ENCODE measurements around the gene LYPD6B. TPM values are rescaled to one million over a fixed set of nuclear protein-coding genes. Genes with fewer than 3 reads are reported as not detected.

Gene LYPD6B
- total RNA-seq, 1 experiment from 2014 or later, result not detected

DNA sequence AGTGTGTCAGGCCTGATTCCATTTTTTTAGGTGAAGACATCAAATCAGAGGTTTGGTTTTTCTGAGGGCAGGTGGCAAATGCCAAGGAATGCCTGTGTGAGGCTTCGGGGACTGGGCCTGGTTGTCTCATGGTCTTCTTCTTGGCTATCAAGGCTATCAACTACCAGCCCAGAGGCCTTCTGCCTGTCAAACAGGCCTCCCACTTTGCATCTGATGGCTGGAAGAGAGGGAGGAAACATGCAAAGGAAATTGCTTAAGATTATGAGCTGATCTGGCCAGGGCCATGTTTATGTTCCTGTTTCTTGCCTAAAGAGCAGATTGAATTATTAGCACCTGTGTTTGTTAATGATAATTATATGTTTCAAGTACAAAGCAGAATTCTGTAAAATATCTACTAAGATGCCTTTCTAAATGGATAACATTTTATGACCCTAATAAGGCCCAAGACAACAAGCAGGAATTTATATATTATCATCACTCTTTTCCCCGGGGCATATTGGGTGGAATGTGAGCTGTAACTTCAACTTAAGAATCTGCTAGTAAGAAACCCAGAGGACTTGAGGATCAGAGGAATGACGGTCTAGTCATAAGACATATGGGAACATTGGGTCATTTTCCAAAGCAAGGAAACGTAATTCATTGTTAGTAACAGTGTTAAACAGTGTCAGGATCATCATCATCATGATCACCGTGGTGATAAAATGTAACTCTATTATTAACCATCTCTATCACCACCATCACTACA, 123.2 kb downstream of the LYPD6B start:
- no peak overlapping the region for H3K27ac ChIP-seq (ENCODE audit: low read depth, low read length, poor library complexity, severe bottlenecking)
- BruUV-seq (replicated peaks), result no TSS peak
- POLR2A ChIA-PET (ENCODE audit: low non-redundant PET), result no interaction called here
- CTCF ChIA-PET, result no interaction called here
- DNase-seq (ENCODE audit: low spot score), result no peak
- H3K36me3 ChIP-seq (ENCODE audit: insufficient read depth, low read length, poor library complexity, severe bottlenecking), result no peaks in the 10 kb centered on the region
- H3K4me3 ChIP-seq (ENCODE audit: low read depth, low read length, poor library complexity, severe bottlenecking), result no peak overlapping the region
- no peaks in the 10 kb centered on the region for H3K4me1 ChIP-seq (ENCODE audit: insufficient read depth, low read length, poor library complexity, severe bottlenecking)
- intact Hi-C loops (cut with micrococcal nuclease; ENCODE audit: unreplicated experiment), result no loop called here
- TF ChIP-seq, protein P1, sequence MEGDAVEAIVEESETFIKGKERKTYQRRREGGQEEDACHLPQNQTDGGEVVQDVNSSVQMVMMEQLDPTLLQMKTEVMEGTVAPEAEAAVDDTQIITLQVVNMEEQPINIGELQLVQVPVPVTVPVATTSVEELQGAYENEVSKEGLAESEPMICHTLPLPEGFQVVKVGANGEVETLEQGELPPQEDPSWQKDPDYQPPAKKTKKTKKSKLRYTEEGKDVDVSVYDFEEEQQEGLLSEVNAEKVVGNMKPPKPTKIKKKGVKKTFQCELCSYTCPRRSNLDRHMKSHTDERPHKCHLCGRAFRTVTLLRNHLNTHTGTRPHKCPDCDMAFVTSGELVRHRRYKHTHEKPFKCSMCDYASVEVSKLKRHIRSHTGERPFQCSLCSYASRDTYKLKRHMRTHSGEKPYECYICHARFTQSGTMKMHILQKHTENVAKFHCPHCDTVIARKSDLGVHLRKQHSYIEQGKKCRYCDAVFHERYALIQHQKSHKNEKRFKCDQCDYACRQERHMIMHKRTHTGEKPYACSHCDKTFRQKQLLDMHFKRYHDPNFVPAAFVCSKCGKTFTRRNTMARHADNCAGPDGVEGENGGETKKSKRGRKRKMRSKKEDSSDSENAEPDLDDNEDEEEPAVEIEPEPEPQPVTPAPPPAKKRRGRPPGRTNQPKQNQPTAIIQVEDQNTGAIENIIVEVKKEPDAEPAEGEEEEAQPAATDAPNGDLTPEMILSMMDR (conservative IDR thresholded peaks at IDR 0.05; ENCODE audit: low read depth, low read length), result no peak
- TF ChIP-seq EZH2 (IDR thresholded peaks at IDR 0.05; ENCODE audit: borderline replicate concordance, low read depth, low read length, poor library complexity, severe bottlenecking), result no peak
- H3K9me3 ChIP-seq (ENCODE audit: low read depth, low read length, poor library complexity, severe bottlenecking), result no peaks in the 10 kb centered on the region
- no peaks in the 10 kb centered on the region for H3K27me3 ChIP-seq (replicated peaks; ENCODE audit: insufficient read depth, low read depth, low read length, poor library complexity)

DNA sequence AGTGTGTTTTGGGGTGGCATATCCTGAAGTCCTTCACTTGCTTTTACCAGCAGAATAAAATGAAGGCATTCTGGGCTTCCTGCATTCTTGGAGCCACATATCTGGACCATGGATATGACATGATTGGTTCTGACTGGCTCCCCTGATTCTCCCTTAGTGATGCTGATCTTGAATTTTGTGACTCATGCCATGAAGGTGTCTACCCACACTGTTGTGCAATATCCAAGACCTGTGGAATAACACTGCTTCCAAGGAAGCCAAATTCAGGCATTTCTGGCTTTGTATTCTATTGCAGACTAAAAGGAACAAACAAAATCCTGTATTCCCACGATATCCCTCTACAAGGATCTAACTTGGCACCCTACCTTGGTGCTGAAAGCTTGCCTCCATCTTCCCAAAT, 125.8 kb downstream of the LYPD6B start:
- ChIA-PET CTCF (no interaction called here), POLR2A (ENCODE audit: low non-redundant PET) (no interaction called here)
- TF ChIP-seq, protein P1 (conservative IDR thresholded peaks at IDR 0.05; ENCODE audit: low read depth, low read length), result no peak
- no peak for TF ChIP-seq EZH2 (IDR thresholded peaks at IDR 0.05; ENCODE audit: borderline replicate concordance, low read depth, low read length, poor library complexity, severe bottlenecking)
- H3K4me3 ChIP-seq (ENCODE audit: low read depth, low read length, poor library complexity, severe bottlenecking), result no peak overlapping the region
- no peaks in the 10 kb centered on the region for H3K27me3 ChIP-seq (replicated peaks; ENCODE audit: insufficient read depth, low read depth, low read length, poor library complexity)
- intact Hi-C loops (cut with micrococcal nuclease; ENCODE audit: unreplicated experiment), result no loop called here
- BruUV-seq (replicated peaks), result no TSS peak
- H3K4me1 ChIP-seq (ENCODE audit: insufficient read depth, low read length, poor library complexity, severe bottlenecking), result no peaks in the 10 kb centered on the region
- H3K27ac ChIP-seq (ENCODE audit: low read depth, low read length, poor library complexity, severe bottlenecking), result no peak overlapping the region
- no peaks in the 10 kb centered on the region for H3K9me3 ChIP-seq (ENCODE audit: low read depth, low read length, poor library complexity, severe bottlenecking)
- no peak for DNase-seq (ENCODE audit: low spot score)
- H3K36me3 ChIP-seq (ENCODE audit: insufficient read depth, low read length, poor library complexity, severe bottlenecking), result no peaks in the 10 kb centered on the region

DNA sequence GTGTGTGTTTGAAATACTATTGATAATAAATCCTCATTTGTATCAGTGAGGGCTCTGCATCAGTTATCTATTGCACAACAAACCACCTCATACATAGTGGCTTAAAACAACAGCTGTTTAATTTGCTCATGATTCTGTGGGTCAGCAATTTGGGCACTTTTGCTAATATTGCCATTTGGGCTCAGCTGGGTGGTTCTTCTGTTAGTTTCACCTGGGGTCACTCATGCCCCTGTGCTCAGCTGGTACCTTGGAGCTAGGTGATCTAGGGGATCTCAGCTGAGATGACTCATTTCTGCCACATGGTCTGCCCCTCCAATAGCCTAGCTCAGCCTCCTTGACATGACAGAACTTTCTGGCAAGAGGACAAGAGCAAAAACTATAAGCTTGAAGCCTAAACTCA, 126.3 kb downstream of the LYPD6B start:
- no peak for DNase-seq (ENCODE audit: low spot score)
- no peaks in the 10 kb centered on the region for H3K27me3 ChIP-seq (replicated peaks; ENCODE audit: insufficient read depth, low read depth, low read length, poor library complexity)
- H3K36me3 ChIP-seq (ENCODE audit: insufficient read depth, low read length, poor library complexity, severe bottlenecking), result no peaks in the 10 kb centered on the region
- intact Hi-C loops (cut with micrococcal nuclease; ENCODE audit: unreplicated experiment), result no loop called here
- ChIA-PET POLR2A (ENCODE audit: low non-redundant PET) (no interaction called here), CTCF (no interaction called here)
- TF ChIP-seq, protein P1 (conservative IDR thresholded peaks at IDR 0.05; ENCODE audit: low read depth, low read length), result no peak
- H3K9me3 ChIP-seq (ENCODE audit: low read depth, low read length, poor library complexity, severe bottlenecking), result no peaks in the 10 kb centered on the region
- no peaks in the 10 kb centered on the region for H3K4me1 ChIP-seq (ENCODE audit: insufficient read depth, low read length, poor library complexity, severe bottlenecking)
- no TSS peak for BruUV-seq (replicated peaks)
- H3K4me3 ChIP-seq (ENCODE audit: low read depth, low read length, poor library complexity, severe bottlenecking), result no peak overlapping the region
- H3K27ac ChIP-seq (ENCODE audit: low read depth, low read length, poor library complexity, severe bottlenecking), result no peak overlapping the region

Measured in A673 (cell line).